Breast epithelium (tissue), 4 donors: ENCODE measurements around the gene GMFB. TPM values are rescaled to one million over a fixed set of nuclear protein-coding genes. Genes with fewer than 3 reads are reported as not detected.

Experiments
- DNase-seq, 2 donors: peaks; one replicate each; pipeline ENCODE4 v3.0.0-alpha.2; 2019; ENCODE audit warnings: low spot score in 2 of 2
- H3K27ac ChIP-seq, 2 donors: fragments of 200-600 bp; sonication (generic) in 1 of 2; one replicate each; pipeline ENCODE4 v1.5.1; 2016 to 2019; ENCODE audit warnings: mild to moderate bottlenecking in 1 of 2
- H3K27me3 ChIP-seq, 2 donors: fragments of 200-600 bp; sonication (generic) in 1 of 2; one replicate each; pipeline versions ENCODE4 v1.5.1 to v1.6.0; 2017 to 2019; ENCODE audit warnings: control low read depth in 1 of 2, mild to moderate bottlenecking in 1 of 2
- H3K36me3 ChIP-seq: fragments of 200-600 bp; one replicate; pipeline ENCODE4 v1.5.1; 2019
- H3K4me1 ChIP-seq, 2 donors: fragments of 200-600 bp; sonication (generic); one replicate each; pipeline ENCODE4 v1.5.1; 2016 to 2019; ENCODE audit warnings: control low read depth in 1 of 2
- H3K4me3 ChIP-seq, 3 donors: fragments of 200-600 bp; sonication (generic); 1 replicate in 2 of 3; 2 replicates in 1 of 3; pipeline ENCODE4 v1.5.1; 2016 to 2019; ENCODE audit warnings: mild to moderate bottlenecking in 3 of 3, moderate library complexity in 2 of 3
- H3K9me3 ChIP-seq, 2 donors: fragments of 200-600 bp; sonication (generic) in 1 of 2; one replicate each; pipeline ENCODE4 v1.5.1; 2016 to 2019; ENCODE audit warnings: control low read depth in 1 of 2
- POLR2A ChIP-seq: fragments of 450-650 bp; IDR thresholded peaks from one replicate; pipeline ENCODE4 v1.6.1; 2016; ENCODE audit warnings: antibody characterized with exemption, mild to moderate bottlenecking, moderate library complexity
- POLR2AphosphoS5 ChIP-seq, 3 donors: sonication (generic); formaldehyde crosslinking; IDR thresholded peaks; one replicate each; pipeline ENCODE4 v1.6.1; 2017; ENCODE audit warnings: antibody characterized with exemption in 3 of 3
- intact Hi-C: fragments of 100-400 bp; cut with DNase I; formaldehyde crosslinking; loops from one replicate; pipeline ENCODE4 v1.15.1; 2023; ENCODE audit warnings: low total_unique reads
- total RNA-seq, 3 donors: library from RNA; depleted of rRNA; stranded (reverse); fragments of >200 nt; gene quantifications; one replicate each; pipeline ENCODE4 v1.1.0, GENCODE V29; 2016
- TF ChIP-seq, protein P1 (sequence below), 3 donors: fragments of 450-650 bp; IDR thresholded peaks; one replicate each; pipeline ENCODE4 v1.5.1; 2016 to 2017; ENCODE audit warnings: antibody characterized with exemption in 3 of 3, mild to moderate bottlenecking in 3 of 3, moderate library complexity in 3 of 3

Gene GMFB
- total RNA-seq, 3 donors from 2014 or later, result 43.3 to 82.5 (median 64.6) TPM

DNA sequence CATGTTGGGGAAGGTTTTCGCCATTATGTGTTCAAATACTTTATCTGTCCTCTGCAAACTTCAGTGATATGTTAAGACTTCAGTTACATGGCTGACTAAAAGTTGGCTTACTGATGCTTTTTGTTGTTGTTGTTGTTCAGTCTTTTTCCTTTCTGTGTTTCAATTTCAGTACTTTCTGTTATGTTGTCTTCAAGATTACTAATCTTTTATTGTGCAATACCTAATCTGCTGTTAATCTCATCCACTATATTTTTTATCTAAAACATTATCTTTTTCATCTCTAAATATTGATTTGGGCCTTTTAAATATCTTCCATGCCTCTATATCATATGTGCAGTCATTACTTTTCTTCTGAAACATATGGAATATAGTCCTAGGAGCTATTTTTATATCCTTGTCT lies 27.9 kb upstream of the GMFB start:
- Histone ChIP-seq H3K27me3 (no peaks in the 10 kb centered on the region), H3K27ac (no peak overlapping the region), H3K4me3 (no peak overlapping the region), H3K9me3 (peaks cover 0 to 11% of the 10 kb centered on the region in 2 donors), H3K4me1 (no peaks in the 10 kb centered on the region), H3K36me3 (no peaks in the 10 kb centered on the region)
- intact Hi-C loops, result no loop called here
- DNase-seq, result no peak
- no peak for TF ChIP-seq POLR2A
- no peak for TF ChIP-seq POLR2AphosphoS5 (IDR thresholded peaks at IDR 0.05)
- TF ChIP-seq, protein P1, sequence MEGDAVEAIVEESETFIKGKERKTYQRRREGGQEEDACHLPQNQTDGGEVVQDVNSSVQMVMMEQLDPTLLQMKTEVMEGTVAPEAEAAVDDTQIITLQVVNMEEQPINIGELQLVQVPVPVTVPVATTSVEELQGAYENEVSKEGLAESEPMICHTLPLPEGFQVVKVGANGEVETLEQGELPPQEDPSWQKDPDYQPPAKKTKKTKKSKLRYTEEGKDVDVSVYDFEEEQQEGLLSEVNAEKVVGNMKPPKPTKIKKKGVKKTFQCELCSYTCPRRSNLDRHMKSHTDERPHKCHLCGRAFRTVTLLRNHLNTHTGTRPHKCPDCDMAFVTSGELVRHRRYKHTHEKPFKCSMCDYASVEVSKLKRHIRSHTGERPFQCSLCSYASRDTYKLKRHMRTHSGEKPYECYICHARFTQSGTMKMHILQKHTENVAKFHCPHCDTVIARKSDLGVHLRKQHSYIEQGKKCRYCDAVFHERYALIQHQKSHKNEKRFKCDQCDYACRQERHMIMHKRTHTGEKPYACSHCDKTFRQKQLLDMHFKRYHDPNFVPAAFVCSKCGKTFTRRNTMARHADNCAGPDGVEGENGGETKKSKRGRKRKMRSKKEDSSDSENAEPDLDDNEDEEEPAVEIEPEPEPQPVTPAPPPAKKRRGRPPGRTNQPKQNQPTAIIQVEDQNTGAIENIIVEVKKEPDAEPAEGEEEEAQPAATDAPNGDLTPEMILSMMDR (IDR thresholded peaks at IDR 0.05), result no peak

DNA sequence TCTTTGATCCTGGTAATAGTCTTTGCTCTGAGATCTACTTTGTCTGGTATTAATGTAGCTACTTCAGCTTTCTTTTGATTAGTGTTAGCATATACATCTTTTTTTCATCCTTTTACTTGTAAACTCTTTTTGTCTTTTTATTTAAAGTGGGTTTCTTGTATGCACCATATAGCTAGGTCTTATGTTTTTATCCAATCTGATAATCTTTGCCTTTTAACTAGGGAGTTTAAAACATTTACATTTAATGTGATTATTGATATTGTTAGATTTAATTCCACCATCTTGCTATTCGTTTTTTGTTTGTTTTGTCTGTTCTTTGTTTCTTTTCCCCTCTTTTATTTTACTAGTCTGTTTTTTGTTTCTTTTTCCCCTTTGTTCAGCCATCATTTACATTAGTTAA lies 26.9 kb upstream of the GMFB start:
- Histone ChIP-seq H3K4me3 (no peak overlapping the region), H3K27me3 (no peaks in the 10 kb centered on the region), H3K9me3 (peaks cover 0 to 11% of the 10 kb centered on the region in 2 donors), H3K36me3 (no peaks in the 10 kb centered on the region), H3K4me1 (no peaks in the 10 kb centered on the region), H3K27ac (no peak overlapping the region)
- TF ChIP-seq POLR2A (no peak), POLR2AphosphoS5 (IDR thresholded peaks at IDR 0.05) (no peak)
- TF ChIP-seq, protein P1 (IDR thresholded peaks at IDR 0.05), result no peak
- DNase-seq, result no peak
- intact Hi-C loops, result no loop called here

GRCh38 chr14:54512393-54512792 lies 23.6 kb upstream of the GMFB start:
- Histone ChIP-seq H3K9me3 (peaks cover 0 to 11% of the 10 kb centered on the region in 2 donors), H3K4me1 (no peaks in the 10 kb centered on the region), H3K27ac (no peak overlapping the region), H3K36me3 (no peaks in the 10 kb centered on the region), H3K4me3 (no peak overlapping the region), H3K27me3 (no peaks in the 10 kb centered on the region)
- no peak for DNase-seq
- intact Hi-C loops, result no loop called here
- TF ChIP-seq POLR2A, result no peak
- TF ChIP-seq, protein P1 (IDR thresholded peaks at IDR 0.05), result no peak
- no peak for TF ChIP-seq POLR2AphosphoS5 (IDR thresholded peaks at IDR 0.05)

DNA sequence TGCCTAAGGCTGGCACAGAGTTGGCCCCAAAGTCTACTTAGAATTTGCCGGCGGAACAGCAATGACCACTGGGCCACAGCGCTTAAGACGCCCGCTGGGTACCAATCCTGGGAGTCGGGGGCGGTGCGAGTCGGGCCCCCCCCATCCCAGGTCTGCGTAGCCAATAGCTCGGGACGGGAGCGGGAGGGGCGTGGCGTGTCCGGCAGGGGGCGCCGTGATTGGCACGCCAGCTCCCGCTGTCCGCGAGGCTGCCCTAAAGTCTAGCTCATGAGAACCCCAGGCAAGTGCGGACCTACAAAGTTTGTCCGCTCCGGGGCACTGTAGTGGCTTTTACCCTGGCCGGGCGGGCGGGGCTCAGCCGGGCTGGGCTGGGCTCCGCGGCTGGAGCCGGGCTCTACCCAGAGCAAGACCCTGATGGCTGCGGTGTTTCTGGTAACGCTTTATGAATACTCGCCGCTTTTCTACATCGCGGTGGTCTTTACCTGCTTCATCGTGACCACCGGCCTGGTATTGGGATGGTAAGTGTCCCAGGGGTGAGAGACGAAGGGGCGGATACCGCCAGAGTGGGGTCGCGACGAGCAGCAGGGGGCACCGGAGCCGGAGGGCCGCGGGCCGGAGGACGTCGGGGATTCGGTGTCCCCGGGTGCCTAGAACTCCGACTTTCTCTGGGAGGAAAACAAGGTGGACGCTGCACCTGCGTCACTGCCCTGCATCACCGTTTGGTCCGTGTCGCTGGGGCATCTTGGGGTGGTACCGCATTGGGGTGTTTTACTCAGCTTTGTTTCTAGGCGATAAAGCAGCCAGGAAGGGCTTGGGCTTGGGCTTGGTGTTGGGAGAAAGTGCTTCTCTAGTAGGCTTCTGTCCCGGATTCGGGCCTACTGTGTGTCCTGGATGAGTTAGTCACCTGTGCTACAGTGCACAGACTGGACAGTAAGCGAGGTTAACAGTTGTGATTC lies 21.0 kb upstream of the GMFB start, which contains the start of gene CGRRF1:
TSS of gene CGRRF1 (plus strand) at position 361 of the 956 bp plus-strand sequence. CDS start at position 415, 54 bp downstream.
- intact Hi-C loops, result no loop called here
- peak within 1 kb of the TSS; percentile 85 to 90 for H3K27ac ChIP-seq
- peak; percentile 95 for DNase-seq

More for the DNA sequence above, 21.0 kb upstream of the GMFB start, which contains the start of gene CGRRF1:
- H3K27me3 ChIP-seq, result no peaks in the 10 kb centered on the region
- no peaks in the 10 kb centered on the region for H3K36me3 ChIP-seq
- no peaks in the 10 kb centered on the region for H3K4me1 ChIP-seq
- peak within 1 kb of the TSS; percentile 94 to 96 (median 96) for H3K4me3 ChIP-seq
- TF ChIP-seq, protein P1 (IDR thresholded peaks at IDR 0.05), result peak; percentile 54 to 65 (median 59)
- peak; percentile 68 for TF ChIP-seq POLR2A
- TF ChIP-seq POLR2AphosphoS5 (IDR thresholded peaks at IDR 0.05), result peak; percentile 75 to 86 (median 76)
- H3K9me3 ChIP-seq, result no peaks in the 10 kb centered on the region
